NT2/D1 (cell line): ENCODE results near the gene TTC31.
"Not testable (repeated sequence)": the region's sequence is repeated elsewhere in the genome, so short reads cannot be mapped to it uniquely, and the experiment has no call there.

ENCODE experiments used
- SUZ12 ChIP-seq: IDR thresholded peaks from 2 replicates; pipeline ENCODE4 v1.6.1; 2011; ENCODE audit not compliant: insufficient read length, insufficient read depth; ENCODE audit errors: extremely low read depth
- YY1 ChIP-seq: IDR thresholded peaks from 2 replicates; pipeline ENCODE4 v1.6.1; 2011; ENCODE audit not compliant: insufficient read length, insufficient read depth
- ZNF274 ChIP-seq: IDR thresholded peaks from 2 replicates; pipeline ENCODE4 v1.6.1; 2011; ENCODE audit warnings: mild to moderate bottlenecking, low read depth, low read length

DNA sequence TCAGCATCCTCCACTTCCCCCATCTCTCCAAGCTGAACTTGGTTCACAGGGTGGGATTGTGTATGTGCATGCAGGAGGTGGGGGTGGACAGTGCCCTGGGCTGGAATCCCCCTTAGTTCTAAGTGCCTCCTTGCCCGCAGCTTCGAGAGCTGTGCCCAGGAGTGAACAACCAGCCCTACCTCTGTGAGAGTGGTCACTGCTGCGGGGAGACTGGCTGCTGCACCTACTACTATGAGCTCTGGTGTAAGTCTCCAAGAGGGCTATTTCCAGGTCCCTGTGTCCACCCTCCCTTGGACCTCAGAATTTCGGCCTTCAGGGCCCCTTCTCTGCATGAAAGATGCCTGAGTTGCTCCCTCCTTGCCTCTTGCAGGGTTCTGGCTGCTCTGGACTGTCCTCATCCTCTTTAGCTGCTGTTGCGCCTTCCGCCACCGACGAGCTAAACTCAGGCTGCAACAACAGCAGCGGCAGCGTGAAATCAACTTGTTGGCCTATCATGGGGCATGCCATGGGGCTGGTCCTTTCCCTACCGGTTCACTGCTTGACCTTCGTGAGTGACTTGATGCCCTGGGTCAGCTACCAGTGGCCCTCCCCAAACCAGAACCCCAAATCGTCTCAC is 23.3 kb upstream of the TTC31 start:
- TF ChIP-seq YY1, SUZ12, ZNF274: not testable (repeated sequence)
